Measurements from ENCODE around the gene KIR2DL3. TPM values are rescaled to one million over a fixed set of nuclear protein-coding genes. Genes with fewer than 3 reads are reported as not detected.
"Not testable (repeated sequence)": the region's sequence is repeated elsewhere in the genome, so short reads cannot be mapped to it uniquely, and the experiment has no call there.

KIR2DL3 gene
- total and polyA plus RNA-seq, 3 experiments from 2014 or later = 0.29 to 5.2 TPM; not detected in 1

DNA sequence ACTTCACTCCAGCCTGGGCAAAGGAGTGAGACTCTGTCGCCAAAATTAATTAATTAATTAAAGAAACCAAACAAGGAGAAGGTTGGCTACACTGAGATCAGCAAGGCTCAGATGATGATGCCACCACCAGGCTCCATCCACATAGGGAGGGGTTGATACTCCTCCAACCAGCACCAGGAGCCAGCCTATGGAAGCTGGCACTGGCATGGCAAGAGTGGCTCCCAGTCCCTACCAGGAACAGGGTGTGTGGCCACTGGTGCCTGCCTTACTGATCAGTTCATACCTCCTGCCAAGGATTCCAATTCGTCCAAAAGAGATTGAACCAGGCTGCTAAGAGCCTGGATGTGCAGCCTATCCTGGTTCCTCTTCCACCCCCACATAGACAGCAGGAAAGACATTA lies 34.4 kb downstream of the KIR2DL3 start:
- H3K36me3 ChIP-seq (ENCODE audit: insufficient read depth, low read length); H3K4me1 ChIP-seq (ENCODE audit: insufficient read depth, low read length); H3K4me3 Mint-ChIP-seq; DNase-seq; H3K4me3 ChIP-seq (ENCODE audit: low read length); H3K9me3 ChIP-seq (ENCODE audit: low read length); H3K27ac ChIP-seq (ENCODE audit: low read depth, low read length); H3K4me1 Mint-ChIP-seq; CTCF ChIA-PET; H3K27me3 ChIP-seq (ENCODE audit: insufficient read depth, low read length, poor library complexity, severe bottlenecking); H3K27ac Mint-ChIP-seq; POLR2A ChIA-PET; H3K36me3 Mint-ChIP-seq; H3K9me3 Mint-ChIP-seq: not testable (repeated sequence)
- H3K27me3 Mint-ChIP-seq = peaks cover 7 to 21% of the 10 kb centered on the region in 2 donors

GRCh38 chr19:54775095-54775815 lies 36.9 kb downstream of the KIR2DL3 start:
- H3K9me3 ChIP-seq (ENCODE audit: low read length); DNase-seq; POLR2A ChIA-PET; H3K27ac Mint-ChIP-seq; H3K4me3 ChIP-seq (ENCODE audit: low read length); H3K4me1 ChIP-seq (ENCODE audit: insufficient read depth, low read length); H3K4me1 Mint-ChIP-seq; H3K27me3 ChIP-seq (ENCODE audit: insufficient read depth, low read length, poor library complexity, severe bottlenecking); H3K27ac ChIP-seq (ENCODE audit: low read depth, low read length); H3K36me3 Mint-ChIP-seq; H3K36me3 ChIP-seq (ENCODE audit: insufficient read depth, low read length); H3K4me3 Mint-ChIP-seq; H3K9me3 Mint-ChIP-seq; CTCF ChIA-PET: not testable (repeated sequence)
- H3K27me3 Mint-ChIP-seq = peaks cover 5 to 18% of the 10 kb centered on the region in 2 donors

GRCh38 chr19:54775830-54776229 lies 37.5 kb downstream of the KIR2DL3 start:
- H3K36me3 ChIP-seq (ENCODE audit: insufficient read depth, low read length); H3K9me3 ChIP-seq (ENCODE audit: low read length); H3K4me1 Mint-ChIP-seq; DNase-seq; H3K27ac Mint-ChIP-seq; H3K4me1 ChIP-seq (ENCODE audit: insufficient read depth, low read length); H3K36me3 Mint-ChIP-seq; POLR2A ChIA-PET; H3K4me3 ChIP-seq (ENCODE audit: low read length); CTCF ChIA-PET; H3K4me3 Mint-ChIP-seq; H3K27ac ChIP-seq (ENCODE audit: low read depth, low read length); H3K27me3 ChIP-seq (ENCODE audit: insufficient read depth, low read length, poor library complexity, severe bottlenecking); H3K9me3 Mint-ChIP-seq: not testable (repeated sequence)
- H3K27me3 Mint-ChIP-seq = peaks cover 4 to 16% of the 10 kb centered on the region in 2 donors

DNA sequence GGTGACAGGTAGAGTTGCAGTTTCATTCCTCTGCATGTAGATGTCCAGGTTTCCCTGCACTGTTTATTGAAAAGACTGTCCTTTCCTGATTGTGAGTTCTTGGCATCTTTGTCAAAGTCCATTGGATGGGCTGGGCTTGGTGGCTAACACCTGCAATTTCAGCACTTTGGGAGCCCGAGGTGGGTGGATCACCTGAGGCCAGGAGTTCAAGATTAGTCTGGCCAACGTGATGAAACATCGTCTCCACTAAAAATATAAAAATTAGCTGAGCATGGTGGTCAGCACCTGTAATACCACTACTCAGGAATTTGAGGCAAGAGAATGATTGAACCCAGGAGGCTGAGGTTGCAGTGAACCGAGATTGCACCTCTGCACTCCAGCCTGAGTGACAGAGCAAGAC lies 39.5 kb downstream of the KIR2DL3 start:
- peaks cover 6 to 16% of the 10 kb centered on the region in 2 donors for H3K27me3 Mint-ChIP-seq
- DNase-seq; H3K4me3 ChIP-seq (ENCODE audit: low read length); H3K4me1 Mint-ChIP-seq; H3K4me1 ChIP-seq (ENCODE audit: insufficient read depth, low read length); POLR2A ChIA-PET; H3K36me3 Mint-ChIP-seq; H3K27ac Mint-ChIP-seq; H3K36me3 ChIP-seq (ENCODE audit: insufficient read depth, low read length); H3K27ac ChIP-seq (ENCODE audit: low read depth, low read length); H3K27me3 ChIP-seq (ENCODE audit: insufficient read depth, low read length, poor library complexity, severe bottlenecking); H3K4me3 Mint-ChIP-seq; H3K9me3 Mint-ChIP-seq; H3K9me3 ChIP-seq (ENCODE audit: low read length); CTCF ChIA-PET: not testable (repeated sequence)

- H3K27me3 ChIP-seq (ENCODE audit: insufficient read depth, low read length, poor library complexity, severe bottlenecking); H3K4me1 ChIP-seq (ENCODE audit: insufficient read depth, low read length); H3K4me1 Mint-ChIP-seq; POLR2A ChIA-PET; H3K9me3 ChIP-seq (ENCODE audit: low read length); H3K27ac ChIP-seq (ENCODE audit: low read depth, low read length); DNase-seq; H3K36me3 Mint-ChIP-seq; H3K4me3 ChIP-seq (ENCODE audit: low read length); H3K36me3 ChIP-seq (ENCODE audit: insufficient read depth, low read length); H3K4me3 Mint-ChIP-seq; CTCF ChIA-PET; H3K27ac Mint-ChIP-seq: not testable (repeated sequence)
- Mint-ChIP-seq H3K9me3 (peaks cover 0 to 12% (median 5%) of the 10 kb centered on the region in 5 donors), H3K27me3 (peaks cover 6 to 24% of the 10 kb centered on the region in 2 donors)
Observed at GRCh38 chr19:54778896-54779295, 40.6 kb downstream of the KIR2DL3 start.

DNA sequence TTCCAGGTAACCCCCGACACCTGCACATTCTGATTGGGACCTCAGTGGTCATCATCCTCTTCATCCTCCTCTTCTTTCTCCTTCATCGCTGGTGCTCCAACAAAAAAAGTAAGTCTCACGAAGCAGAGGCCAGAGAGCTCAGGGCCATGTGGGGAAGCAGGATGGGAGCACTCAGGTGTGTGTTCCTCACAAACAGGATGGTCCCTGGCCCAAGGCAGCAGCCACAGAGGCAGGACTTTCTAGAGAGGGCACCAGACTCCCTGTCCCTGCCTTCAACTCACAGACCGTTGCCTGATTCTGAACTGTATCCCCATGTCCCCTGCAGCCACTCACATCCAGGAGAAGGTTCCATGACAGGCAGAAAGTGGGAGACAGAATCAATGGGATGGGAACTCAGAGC lies 44.6 kb downstream of the KIR2DL3 start:
- H3K27ac Mint-ChIP-seq; H3K4me1 ChIP-seq (ENCODE audit: insufficient read depth, low read length); POLR2A ChIA-PET; H3K27me3 ChIP-seq (ENCODE audit: insufficient read depth, low read length, poor library complexity, severe bottlenecking); H3K36me3 ChIP-seq (ENCODE audit: insufficient read depth, low read length); DNase-seq; H3K9me3 Mint-ChIP-seq; H3K27ac ChIP-seq (ENCODE audit: low read depth, low read length); H3K36me3 Mint-ChIP-seq; H3K4me1 Mint-ChIP-seq; H3K4me3 ChIP-seq (ENCODE audit: low read length); CTCF ChIA-PET; H3K4me3 Mint-ChIP-seq; H3K9me3 ChIP-seq (ENCODE audit: low read length): not testable (repeated sequence)
- H3K27me3 Mint-ChIP-seq = peaks cover 8 to 36% of the 10 kb centered on the region in 2 donors

DNA sequence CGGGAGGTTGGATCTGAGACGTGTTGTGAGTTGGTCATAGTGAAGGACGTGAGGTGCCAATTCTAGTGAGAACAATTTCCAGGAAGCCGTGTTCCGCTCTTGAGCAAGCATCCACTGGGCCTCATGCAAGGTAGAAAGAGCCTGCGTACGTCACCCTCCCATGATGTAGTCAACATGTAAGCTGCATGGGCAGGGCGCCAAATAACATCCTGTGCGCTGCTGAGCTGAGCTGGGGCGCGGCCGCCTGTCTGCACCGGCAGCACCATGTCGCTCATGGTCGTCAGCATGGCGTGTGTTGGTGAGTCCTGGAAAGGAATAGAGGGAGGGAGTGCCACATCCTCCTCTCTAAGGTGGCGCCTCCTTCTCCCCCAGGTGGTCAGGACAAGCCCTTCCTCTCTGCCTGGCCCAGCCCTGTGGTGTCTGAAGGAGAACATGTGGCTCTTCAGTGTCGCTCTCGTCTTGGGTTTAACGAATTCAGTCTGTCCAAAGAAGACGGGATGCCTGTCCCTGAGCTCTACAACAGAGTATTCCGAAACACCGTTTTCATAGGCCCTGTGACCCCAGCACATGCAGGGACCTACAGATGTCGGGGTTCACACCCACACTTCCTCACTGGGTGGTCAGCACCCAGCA lies 47.9 kb downstream of the KIR2DL3 start:
- DNase-seq; H3K9me3 Mint-ChIP-seq; H3K4me3 Mint-ChIP-seq; H3K27me3 ChIP-seq (ENCODE audit: insufficient read depth, low read length, poor library complexity, severe bottlenecking); H3K4me3 ChIP-seq (ENCODE audit: low read length); H3K27ac ChIP-seq (ENCODE audit: low read depth, low read length); H3K4me1 ChIP-seq (ENCODE audit: insufficient read depth, low read length); POLR2A ChIA-PET; H3K36me3 Mint-ChIP-seq; H3K9me3 ChIP-seq (ENCODE audit: low read length); H3K27ac Mint-ChIP-seq; H3K36me3 ChIP-seq (ENCODE audit: insufficient read depth, low read length); CTCF ChIA-PET; H3K4me1 Mint-ChIP-seq: not testable (repeated sequence)
- H3K27me3 Mint-ChIP-seq = peaks cover 8 to 33% of the 10 kb centered on the region in 2 donors

DNA sequence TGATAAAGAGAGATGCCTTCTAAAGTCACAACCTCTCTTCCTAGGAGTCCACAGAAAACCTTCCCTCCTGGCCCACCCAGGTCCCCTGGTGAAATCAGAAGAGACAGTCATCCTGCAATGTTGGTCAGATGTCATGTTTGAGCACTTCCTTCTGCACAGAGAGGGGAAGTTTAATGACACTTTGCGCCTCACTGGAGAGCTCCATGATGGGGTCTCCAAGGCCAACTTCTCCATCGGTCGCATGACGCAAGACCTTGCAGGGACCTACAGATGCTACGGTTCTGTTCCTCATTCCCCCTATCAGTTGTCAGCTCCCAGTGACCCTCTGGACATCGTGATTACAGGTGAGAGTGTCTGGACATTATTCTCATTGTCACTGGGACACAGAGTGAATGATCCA lies 49.8 kb downstream of the KIR2DL3 start:
- not testable (repeated sequence) for H3K27ac Mint-ChIP-seq, H3K4me3 Mint-ChIP-seq

More for the DNA sequence above, 49.8 kb downstream of the KIR2DL3 start:
- H3K9me3 Mint-ChIP-seq; POLR2A ChIA-PET; H3K36me3 Mint-ChIP-seq; H3K27ac ChIP-seq (ENCODE audit: low read depth, low read length); H3K4me1 ChIP-seq (ENCODE audit: insufficient read depth, low read length); H3K9me3 ChIP-seq (ENCODE audit: low read length); CTCF ChIA-PET; DNase-seq; H3K36me3 ChIP-seq (ENCODE audit: insufficient read depth, low read length); H3K27me3 ChIP-seq (ENCODE audit: insufficient read depth, low read length, poor library complexity, severe bottlenecking); H3K4me3 ChIP-seq (ENCODE audit: low read length): not testable (repeated sequence)
- Mint-ChIP-seq H3K4me1 (peaks cover 8 to 16% (median 9%) of the 10 kb centered on the region in 3 donors), H3K27me3 (peaks cover 6 to 28% of the 10 kb centered on the region in 2 donors)
